ENCODE results near the gene BMP7.

The BMP7 gene

DNA sequence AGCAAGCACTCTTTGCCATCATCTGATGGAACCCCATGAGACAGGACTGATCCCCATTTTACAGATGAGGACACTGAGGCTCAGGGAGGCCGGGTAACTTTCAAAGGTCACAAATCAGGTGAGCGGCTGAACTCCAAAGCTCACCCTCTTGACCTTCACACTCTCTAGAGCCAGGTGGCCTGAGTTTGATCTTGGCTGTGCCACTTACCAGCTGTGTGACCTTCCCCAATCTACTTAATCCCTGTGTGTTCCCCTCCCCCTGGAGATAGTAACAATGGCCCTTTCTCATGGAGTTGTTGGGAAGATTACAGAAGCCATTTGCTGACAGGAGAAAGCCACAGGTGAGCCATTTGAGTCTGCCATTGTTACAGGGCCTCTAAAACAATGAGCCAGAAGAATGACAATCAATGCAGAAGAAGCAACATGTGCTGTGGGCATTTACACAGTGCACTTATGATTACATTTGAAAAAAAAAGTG, 34.5 kb downstream of the BMP7 start:
- no peaks in the 10 kb centered on the region for H3K4me1 ChIP-seq (ENCODE audit: control insufficient read depth, insufficient read depth, low read depth, low read length)
- no peak overlapping the region for H2AFZ ChIP-seq (ENCODE audit: low read depth, low read length)
- H3K4me2 ChIP-seq (ENCODE audit: low read length, poor library complexity, severe bottlenecking), result no peak overlapping the region
- no peak overlapping the region for H3K14ac ChIP-seq (ENCODE audit: low read length in 2 of 2)
- no peak overlapping the region for H4K91ac ChIP-seq (ENCODE audit: low read length)
- H4K8ac ChIP-seq (ENCODE audit: low read length), result no peak overlapping the region
- H3K27me3 ChIP-seq (ENCODE audit: control insufficient read depth in 1 of 2, insufficient read depth in 1 of 2, low read length in 2 of 2), result peaks cover 27 to 96% of the 10 kb centered on the region in 2 experiments
- WGBS, result 75% methylated on average over 2 of the region's 2 CpGs
- H3K23ac ChIP-seq (ENCODE audit: low read length in 2 of 2), result no peak overlapping the region
- no peak overlapping the region for H2BK15ac ChIP-seq (ENCODE audit: low read depth, poor library complexity, severe bottlenecking)
- no peak overlapping the region for H2BK12ac ChIP-seq (ENCODE audit: low read length in 2 of 2)
- H3K27ac ChIP-seq (ENCODE audit: low read length, poor library complexity, severe bottlenecking), result no peak overlapping the region
- no peak overlapping the region for H2BK120ac ChIP-seq (ENCODE audit: low read depth, low read length)
- no peaks in the 10 kb centered on the region for H3K36me3 ChIP-seq (ENCODE audit: control insufficient read depth in 1 of 2, insufficient read depth in 2 of 2, low read depth in 1 of 2, low read length in 2 of 2)
- no peak overlapping the region for H3K4me3 ChIP-seq (ENCODE audit: insufficient read depth in 1 of 2, low read depth in 1 of 2, low read length in 2 of 2)
- H3K18ac ChIP-seq (ENCODE audit: low read depth in 1 of 2, low read length in 2 of 2), result no peak overlapping the region
- H2AK5ac ChIP-seq (ENCODE audit: low read length, severe bottlenecking), result no peak overlapping the region
- H3K9ac ChIP-seq (ENCODE audit: low read length), result no peak overlapping the region
- no peak for DNase-seq
- H3K4ac ChIP-seq (ENCODE audit: low read depth in 1 of 2, low read length in 2 of 2), result no peak overlapping the region
- H2BK5ac ChIP-seq (ENCODE audit: low read depth, low read length, poor library complexity, severe bottlenecking), result no peak overlapping the region
- H3K9me3 ChIP-seq (ENCODE audit: control insufficient read depth, low read length), result no peaks in the 10 kb centered on the region
- H3K79me1 ChIP-seq (replicated peaks; ENCODE audit: low read length, poor library complexity, severe bottlenecking), result no peaks in the 10 kb centered on the region

DNA sequence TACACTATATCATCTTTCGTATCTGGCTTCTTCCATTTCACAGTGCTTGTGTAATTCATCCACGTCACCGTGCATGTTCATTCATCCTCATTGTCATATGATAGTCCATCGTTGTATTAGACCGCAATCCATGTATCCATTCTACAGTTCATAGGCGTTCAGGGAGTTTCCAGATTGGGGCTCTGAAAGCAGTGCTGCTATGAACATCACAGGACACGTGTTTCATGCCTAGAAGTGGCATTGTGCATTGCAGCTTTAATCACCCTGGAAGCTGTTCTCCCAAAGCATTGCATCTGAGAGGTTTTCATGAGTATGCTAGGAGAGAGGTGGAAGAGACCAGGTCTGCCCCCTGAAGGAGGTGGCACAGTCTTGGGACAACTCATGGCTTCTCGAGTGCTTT, 35.3 kb downstream of the BMP7 start:
- H3K4me1 ChIP-seq (ENCODE audit: control insufficient read depth, insufficient read depth, low read depth, low read length), result no peaks in the 10 kb centered on the region
- H3K27ac ChIP-seq (ENCODE audit: low read length, poor library complexity, severe bottlenecking), result no peak overlapping the region
- H3K79me1 ChIP-seq (replicated peaks; ENCODE audit: low read length, poor library complexity, severe bottlenecking), result no peaks in the 10 kb centered on the region
- no peak overlapping the region for H2BK5ac ChIP-seq (ENCODE audit: low read depth, low read length, poor library complexity, severe bottlenecking)
- DNase-seq, result no peak
- no peak overlapping the region for H3K23ac ChIP-seq (ENCODE audit: low read length in 2 of 2)
- H3K4me2 ChIP-seq (ENCODE audit: low read length, poor library complexity, severe bottlenecking), result no peak overlapping the region
- H2BK15ac ChIP-seq (ENCODE audit: low read depth, poor library complexity, severe bottlenecking), result no peak overlapping the region
- 73% methylated on average over 8 of the region's 8 CpGs for WGBS
- no peak overlapping the region for H3K4ac ChIP-seq (ENCODE audit: low read depth in 1 of 2, low read length in 2 of 2)
- H3K27me3 ChIP-seq (ENCODE audit: control insufficient read depth in 1 of 2, insufficient read depth in 1 of 2, low read length in 2 of 2), result peaks cover 27 to 94% of the 10 kb centered on the region in 2 experiments
- H3K14ac ChIP-seq (ENCODE audit: low read length in 2 of 2), result no peak overlapping the region
- no peak overlapping the region for H2AFZ ChIP-seq (ENCODE audit: low read depth, low read length)
- H3K36me3 ChIP-seq (ENCODE audit: control insufficient read depth in 1 of 2, insufficient read depth in 2 of 2, low read depth in 1 of 2, low read length in 2 of 2), result no peaks in the 10 kb centered on the region
- no peak overlapping the region for H2BK120ac ChIP-seq (ENCODE audit: low read depth, low read length)
- no peak overlapping the region for H2BK12ac ChIP-seq (ENCODE audit: low read length in 2 of 2)
- no peak overlapping the region for H4K8ac ChIP-seq (ENCODE audit: low read length)
- H2AK5ac ChIP-seq (ENCODE audit: low read length, severe bottlenecking), result no peak overlapping the region
- H3K4me3 ChIP-seq (ENCODE audit: insufficient read depth in 1 of 2, low read depth in 1 of 2, low read length in 2 of 2), result no peak overlapping the region
- no peak overlapping the region for H4K91ac ChIP-seq (ENCODE audit: low read length)
- no peaks in the 10 kb centered on the region for H3K9me3 ChIP-seq (ENCODE audit: control insufficient read depth, low read length)
- no peak overlapping the region for H3K18ac ChIP-seq (ENCODE audit: low read depth in 1 of 2, low read length in 2 of 2)
- H3K9ac ChIP-seq (ENCODE audit: low read length), result no peak overlapping the region

DNA sequence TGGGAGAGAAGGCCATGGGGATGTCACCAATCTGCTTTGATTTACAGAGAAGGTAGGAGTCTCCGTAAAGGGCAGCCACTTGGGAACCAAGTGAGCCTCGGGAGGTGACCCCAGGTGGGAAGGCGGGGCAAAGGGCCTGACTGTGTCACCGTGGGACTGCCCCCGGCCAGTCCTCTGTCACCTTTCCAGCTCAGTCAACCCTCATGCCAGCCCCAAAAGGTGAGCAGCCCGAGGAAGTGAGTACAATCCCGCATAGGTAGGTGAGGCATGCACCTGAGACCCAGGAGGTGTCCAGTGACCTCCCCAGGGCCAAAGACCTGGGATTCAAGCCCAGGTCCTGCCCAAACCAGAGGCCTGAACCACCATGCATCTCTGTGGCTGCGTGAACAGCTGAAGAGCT, 36.2 kb downstream of the BMP7 start:
- Histone ChIP-seq H3K9me3 (ENCODE audit: control insufficient read depth, low read length) (no peaks in the 10 kb centered on the region), H2BK12ac (ENCODE audit: low read length in 2 of 2) (no peak overlapping the region), H3K36me3 (ENCODE audit: control insufficient read depth in 1 of 2, insufficient read depth in 2 of 2, low read depth in 1 of 2, low read length in 2 of 2) (no peaks in the 10 kb centered on the region), H2AK5ac (ENCODE audit: low read length, severe bottlenecking) (no peak overlapping the region), H2BK5ac (ENCODE audit: low read depth, low read length, poor library complexity, severe bottlenecking) (no peak overlapping the region), H4K8ac (ENCODE audit: low read length) (no peak overlapping the region), H2BK15ac (ENCODE audit: low read depth, poor library complexity, severe bottlenecking) (no peak overlapping the region), H3K27ac (ENCODE audit: low read length, poor library complexity, severe bottlenecking) (no peak overlapping the region), H3K18ac (ENCODE audit: low read depth in 1 of 2, low read length in 2 of 2) (no peak overlapping the region), H3K4me2 (ENCODE audit: low read length, poor library complexity, severe bottlenecking) (no peak overlapping the region), H2AFZ (ENCODE audit: low read depth, low read length) (no peak overlapping the region), H3K23ac (ENCODE audit: low read length in 2 of 2) (no peak overlapping the region), H3K4me1 (ENCODE audit: control insufficient read depth, insufficient read depth, low read depth, low read length) (no peaks in the 10 kb centered on the region), H3K27me3 (ENCODE audit: control insufficient read depth in 1 of 2, insufficient read depth in 1 of 2, low read length in 2 of 2) (peaks cover 27 to 94% of the 10 kb centered on the region in 2 experiments), H3K9ac (ENCODE audit: low read length) (no peak overlapping the region), H2BK120ac (ENCODE audit: low read depth, low read length) (no peak overlapping the region), H4K91ac (ENCODE audit: low read length) (no peak overlapping the region), H3K4me3 (ENCODE audit: insufficient read depth in 1 of 2, low read depth in 1 of 2, low read length in 2 of 2) (no peak overlapping the region), H3K79me1 (replicated peaks; ENCODE audit: low read length, poor library complexity, severe bottlenecking) (no peaks in the 10 kb centered on the region), H3K4ac (ENCODE audit: low read depth in 1 of 2, low read length in 2 of 2) (no peak overlapping the region), H3K14ac (ENCODE audit: low read length in 2 of 2) (no peak overlapping the region)
- DNase-seq, result no peak
- WGBS, result 88% methylated on average over 8 of the region's 8 CpGs

DNA sequence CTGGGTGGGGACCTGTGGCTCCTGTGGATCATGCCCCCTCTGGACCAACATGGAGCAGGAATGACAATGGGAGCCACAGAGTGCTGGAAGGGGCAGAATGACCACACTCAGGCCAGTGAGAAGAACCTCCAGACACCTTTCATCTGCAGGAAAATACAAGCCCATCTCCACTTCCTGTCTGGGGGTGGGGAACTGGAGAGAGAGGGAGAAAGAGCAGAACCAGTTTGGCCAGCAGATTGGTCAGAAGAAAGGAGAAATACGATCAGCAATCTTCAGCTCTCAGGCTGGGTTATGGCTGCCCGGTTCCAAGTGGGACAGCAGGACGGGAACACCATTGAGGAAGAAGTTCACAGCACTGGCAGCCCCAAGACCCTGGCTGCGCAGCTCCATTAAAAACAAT, 37.0 kb downstream of the BMP7 start:
- Histone ChIP-seq H4K8ac (ENCODE audit: low read length) (no peak overlapping the region), H2AK5ac (ENCODE audit: low read length, severe bottlenecking) (no peak overlapping the region), H4K91ac (ENCODE audit: low read length) (no peak overlapping the region), H2BK12ac (ENCODE audit: low read length in 2 of 2) (no peak overlapping the region), H2BK5ac (ENCODE audit: low read depth, low read length, poor library complexity, severe bottlenecking) (no peak overlapping the region), H3K4me1 (ENCODE audit: control insufficient read depth, insufficient read depth, low read depth, low read length) (no peaks in the 10 kb centered on the region), H3K79me1 (replicated peaks; ENCODE audit: low read length, poor library complexity, severe bottlenecking) (no peaks in the 10 kb centered on the region), H3K36me3 (ENCODE audit: control insufficient read depth in 1 of 2, insufficient read depth in 2 of 2, low read depth in 1 of 2, low read length in 2 of 2) (no peaks in the 10 kb centered on the region), H2AFZ (ENCODE audit: low read depth, low read length) (no peak overlapping the region), H3K14ac (ENCODE audit: low read length in 2 of 2) (no peak overlapping the region), H3K9ac (ENCODE audit: low read length) (no peak overlapping the region), H3K4me2 (ENCODE audit: low read length, poor library complexity, severe bottlenecking) (no peak overlapping the region), H3K27ac (ENCODE audit: low read length, poor library complexity, severe bottlenecking) (no peak overlapping the region), H3K23ac (ENCODE audit: low read length in 2 of 2) (no peak overlapping the region), H3K27me3 (ENCODE audit: control insufficient read depth in 1 of 2, insufficient read depth in 1 of 2, low read length in 2 of 2) (peaks cover 31 to 93% of the 10 kb centered on the region in 2 experiments), H2BK120ac (ENCODE audit: low read depth, low read length) (no peak overlapping the region), H3K4ac (ENCODE audit: low read depth in 1 of 2, low read length in 2 of 2) (no peak overlapping the region), H3K9me3 (ENCODE audit: control insufficient read depth, low read length) (no peaks in the 10 kb centered on the region), H2BK15ac (ENCODE audit: low read depth, poor library complexity, severe bottlenecking) (no peak overlapping the region), H3K4me3 (ENCODE audit: insufficient read depth in 1 of 2, low read depth in 1 of 2, low read length in 2 of 2) (no peak overlapping the region), H3K18ac (ENCODE audit: low read depth in 1 of 2, low read length in 2 of 2) (no peak overlapping the region)
- WGBS, result 42% methylated on average over 3 of the region's 4 CpGs
- no peak for DNase-seq
